T47D (cell line): ENCODE measurements around the gene CDC14B.
A peak's percentile ranks its signal among the peaks of the same experiment; 100 is the strongest.
"Not testable (repeated sequence)": the region's sequence is repeated elsewhere in the genome, so short reads cannot be mapped to it uniquely, and the experiment has no call there.

ENCODE experiments used
- DNase-seq, 2 experiments: peaks; one replicate each; pipeline versions ENCODE4 v3.0.0 to v3.0.0-alpha.2; 2011 to 2012; ENCODE audit warnings: low read depth in 1 of 2, low spot score in 1 of 2
- JUND ChIP-seq: IDR thresholded peaks from 2 replicates; pipeline ENCODE4 v1.6.1; 2012; ENCODE audit warnings: low read depth
- in situ Hi-C: cut with HindIII; loops from 2 replicates; pipeline ENCODE4 v1.10.0; 2016; ENCODE audit warnings: low sequenced_read_pairs, low pct_unique_long_range_greater_than_20kb

The CDC14B gene

DNA sequence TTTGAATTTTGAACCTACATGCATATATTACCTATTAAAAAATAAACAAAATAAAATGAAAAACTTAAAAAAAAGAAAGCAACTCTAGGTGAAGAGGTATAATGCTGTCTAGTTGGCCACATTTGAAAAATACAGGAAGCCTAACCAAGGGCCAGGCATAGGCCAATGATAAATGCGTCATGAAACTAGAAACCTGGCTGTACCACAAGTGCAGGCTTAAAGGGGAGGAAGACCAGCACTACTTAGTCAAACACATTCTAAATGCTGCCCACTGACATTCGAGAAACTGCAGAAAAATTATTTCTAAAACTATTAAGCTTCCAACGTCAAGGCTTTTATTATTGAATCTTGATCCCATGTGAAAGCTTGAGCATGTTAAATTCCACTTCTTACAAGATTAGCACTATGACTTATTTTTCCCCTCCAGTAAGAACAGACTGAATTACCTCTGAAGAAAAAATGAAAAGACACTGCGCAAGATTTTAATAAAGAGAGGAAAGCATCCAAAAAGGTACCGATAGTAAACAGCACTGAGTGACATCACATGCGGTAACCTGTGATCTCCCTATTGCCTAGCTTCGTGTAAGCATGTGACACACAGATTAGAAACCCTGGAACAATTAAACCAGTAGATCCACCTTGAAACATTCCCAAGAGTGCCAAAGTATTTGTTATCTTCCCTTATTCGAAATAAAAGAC, 16.2 kb downstream of the CDC14B start:
- in situ Hi-C loops = no loop called here
- no peak for DNase-seq
- TF ChIP-seq JUND = no peak

DNA sequence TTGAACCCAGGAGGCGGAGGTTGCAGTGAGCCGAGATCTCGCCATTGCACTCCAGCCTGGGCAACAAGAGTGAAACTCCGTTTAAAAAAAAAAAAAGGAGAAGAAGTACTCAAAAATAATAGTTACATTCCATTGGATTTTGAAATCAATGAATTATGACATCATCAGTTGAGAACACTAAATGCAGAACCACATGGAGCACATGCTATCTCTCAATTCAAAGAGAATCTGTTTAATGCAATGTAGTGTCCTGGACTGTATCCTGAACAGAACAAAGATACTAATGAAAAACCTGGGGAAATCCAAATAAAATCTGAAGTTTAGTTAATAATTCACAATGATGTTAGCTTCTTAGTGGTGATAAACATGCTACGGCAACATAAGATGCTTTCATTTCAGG, 20.3 kb downstream of the CDC14B start:
- no peak for DNase-seq
- in situ Hi-C loops = no loop called here
- TF ChIP-seq JUND = no peak

DNA sequence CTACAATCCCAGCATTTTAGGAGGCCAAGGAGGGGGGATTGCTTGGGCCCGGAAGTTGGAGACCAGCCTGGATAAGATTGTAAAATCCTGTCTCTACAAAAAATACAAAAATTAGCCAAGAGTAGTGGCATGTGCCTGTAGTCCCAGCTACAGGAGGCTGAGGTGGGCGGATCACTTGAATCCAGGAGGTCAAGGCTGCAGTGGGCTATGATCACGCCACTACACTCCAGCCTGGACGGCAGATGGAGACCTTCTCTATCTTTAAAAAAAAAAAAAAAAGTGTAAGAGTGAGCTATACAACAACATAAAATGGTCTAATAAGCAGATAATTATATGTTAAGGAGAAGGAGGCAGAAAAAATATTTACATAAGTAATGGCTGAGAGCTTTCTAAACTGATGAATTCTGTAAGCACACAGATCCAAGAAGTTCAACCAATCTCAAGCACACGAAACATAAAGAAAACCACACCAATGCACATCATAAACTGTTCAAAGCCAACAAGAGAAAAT, 23.0 kb downstream of the CDC14B start:
- no peak for DNase-seq
- in situ Hi-C loops = no loop called here
- TF ChIP-seq JUND = no peak

DNA sequence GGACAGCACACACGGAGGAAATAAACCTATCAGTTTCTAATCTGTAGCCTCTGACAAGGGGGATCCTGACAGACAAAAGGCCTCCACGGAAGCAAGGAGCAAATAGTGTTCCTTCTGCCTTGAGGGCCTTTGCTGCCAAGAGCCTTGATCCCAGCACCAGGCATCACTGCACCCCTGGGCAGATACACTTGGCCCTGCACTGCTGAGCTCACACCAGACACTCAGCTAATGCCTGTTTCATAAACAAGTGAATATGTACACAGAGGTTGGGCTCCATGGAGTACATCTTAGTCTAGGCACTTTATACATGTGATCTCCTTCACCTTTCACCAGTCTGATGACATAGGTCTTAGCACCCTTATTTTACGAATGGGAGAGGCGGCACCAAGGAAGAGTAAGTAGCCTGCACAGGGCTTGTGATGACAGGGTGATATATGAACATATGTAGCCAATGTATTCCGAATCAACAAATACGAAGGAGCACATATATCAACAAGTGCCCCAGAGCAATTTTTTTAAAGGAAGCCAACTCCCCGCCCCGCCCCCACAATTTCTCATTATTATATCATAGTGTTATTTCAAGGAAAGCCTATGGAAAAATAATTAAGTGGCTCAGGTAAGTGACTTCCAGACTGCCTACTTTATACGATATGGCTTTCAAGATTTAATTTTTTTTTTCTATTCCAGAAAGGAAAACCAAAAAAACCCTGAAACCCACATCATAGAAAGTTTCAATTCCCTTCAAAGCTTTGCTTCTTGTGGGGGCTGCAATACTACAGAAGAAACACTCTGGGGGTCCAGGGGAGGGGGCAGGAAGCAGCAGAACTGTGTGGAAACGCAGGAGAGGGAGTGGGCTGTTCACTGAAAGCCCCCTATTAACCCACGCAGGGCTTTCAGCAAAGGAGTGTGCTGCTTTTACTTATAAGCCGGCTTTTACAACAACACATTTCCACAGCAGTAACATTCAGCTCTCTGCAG, 32.0 kb downstream of the CDC14B start:
- no peak for DNase-seq
- no peak for TF ChIP-seq JUND
- in situ Hi-C loops = no loop called here

DNA sequence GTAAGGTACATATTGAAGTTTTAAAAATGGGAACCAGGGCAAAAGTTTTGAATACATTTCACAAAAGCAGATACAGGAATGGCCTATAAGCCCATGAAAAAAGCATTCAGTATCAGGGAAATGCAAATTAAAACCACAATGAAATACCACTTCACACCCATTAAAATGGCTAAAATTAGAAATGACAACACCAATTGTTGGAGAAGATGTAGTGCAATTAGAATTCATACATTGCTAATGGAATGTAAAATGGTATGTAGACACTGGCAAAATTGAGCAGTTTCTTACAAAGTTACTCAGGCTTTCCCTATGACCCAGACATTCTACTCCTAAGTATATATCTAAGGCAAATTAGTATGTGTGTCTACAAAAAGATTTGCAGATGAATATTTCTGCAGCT, 34.2 kb downstream of the CDC14B start:
- DNase-seq = no peak
- in situ Hi-C loops = no loop called here
- TF ChIP-seq JUND = no peak

DNA sequence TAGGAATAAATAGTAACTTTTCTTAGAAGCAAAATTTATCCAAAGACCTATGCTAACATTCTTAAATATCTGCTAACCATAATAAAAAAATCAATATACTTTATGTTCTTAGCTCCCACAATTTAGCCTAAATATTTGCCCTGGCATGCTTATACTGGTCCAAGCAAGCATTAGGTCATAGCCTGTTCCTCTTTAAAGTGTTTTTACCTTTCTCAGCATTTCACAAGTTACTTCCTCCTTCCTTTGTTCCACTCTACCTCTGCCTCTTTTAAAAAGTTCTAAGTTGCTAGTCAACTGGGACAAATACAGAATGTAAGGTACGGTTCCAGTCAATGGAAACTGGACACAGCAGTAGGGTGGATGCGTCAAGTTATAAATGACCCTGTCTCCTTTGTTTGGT, 37.4 kb downstream of the CDC14B start:
- DNase-seq, in situ Hi-C loops: not testable (repeated sequence)

DNA sequence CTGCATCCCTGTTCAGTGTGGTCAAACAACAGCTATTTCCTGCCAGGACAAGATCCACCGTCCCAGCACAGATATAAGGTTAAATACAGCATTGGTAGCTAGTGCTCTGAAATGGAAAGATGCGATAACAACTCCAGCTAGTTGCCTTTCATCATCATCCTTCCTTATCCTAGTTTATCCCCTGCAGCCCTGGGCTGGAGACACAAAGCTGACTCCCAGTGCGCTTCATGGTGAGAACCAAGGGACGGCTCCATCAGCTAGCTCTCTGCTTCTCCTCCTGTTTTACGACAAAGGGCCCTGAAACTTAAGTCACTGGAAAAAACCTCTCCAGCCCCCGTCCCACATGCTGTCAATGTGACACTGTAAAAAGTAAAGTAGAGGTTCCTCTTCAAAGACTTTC, 37.9 kb downstream of the CDC14B start:
- TF ChIP-seq JUND = no peak
- in situ Hi-C loops = no loop called here
- no peak for DNase-seq

DNA sequence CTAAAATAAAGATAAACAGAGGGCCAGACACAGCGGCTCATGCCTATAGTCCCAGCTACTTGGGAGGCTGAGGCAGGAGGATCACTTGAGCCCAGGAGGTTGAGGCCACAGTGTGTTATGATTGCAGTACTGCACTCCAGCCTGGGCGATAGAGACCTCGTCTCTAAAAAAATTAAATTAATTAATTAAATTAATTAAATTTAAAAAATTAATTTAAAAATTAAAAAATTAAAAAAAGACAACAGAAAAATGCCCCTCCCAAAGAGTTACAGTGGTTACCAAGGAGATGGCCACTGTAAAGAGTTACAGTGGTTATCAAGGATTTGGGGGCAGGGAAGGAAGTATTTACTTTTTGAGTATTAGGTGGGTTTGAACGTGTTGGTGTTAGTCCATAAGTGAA, 38.3 kb downstream of the CDC14B start:
- in situ Hi-C loops = no loop called here
- TF ChIP-seq JUND = no peak
- DNase-seq = no peak

DNA sequence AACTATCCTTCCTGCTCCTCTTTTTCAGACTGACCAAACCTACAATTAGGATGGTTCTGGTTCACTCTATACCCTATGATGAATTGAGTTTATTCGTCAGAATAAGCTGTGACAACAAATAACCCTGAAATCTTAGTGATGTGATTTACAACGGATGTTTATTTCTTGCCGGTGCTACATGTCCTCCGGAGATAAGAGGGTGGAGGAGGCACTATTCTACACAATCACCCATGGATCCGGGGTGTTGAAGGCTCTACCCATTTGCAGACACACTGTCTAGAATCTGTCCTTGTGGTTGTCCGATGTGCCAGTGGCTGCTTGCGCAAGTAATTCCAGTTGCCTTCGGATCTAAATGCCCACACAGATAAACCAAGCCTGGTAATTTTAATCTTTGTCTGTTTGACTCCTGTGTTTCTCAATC, 44.7 kb downstream of the CDC14B start:
- in situ Hi-C loops = no loop called here
- TF ChIP-seq JUND = no peak
- no peak for DNase-seq

DNA sequence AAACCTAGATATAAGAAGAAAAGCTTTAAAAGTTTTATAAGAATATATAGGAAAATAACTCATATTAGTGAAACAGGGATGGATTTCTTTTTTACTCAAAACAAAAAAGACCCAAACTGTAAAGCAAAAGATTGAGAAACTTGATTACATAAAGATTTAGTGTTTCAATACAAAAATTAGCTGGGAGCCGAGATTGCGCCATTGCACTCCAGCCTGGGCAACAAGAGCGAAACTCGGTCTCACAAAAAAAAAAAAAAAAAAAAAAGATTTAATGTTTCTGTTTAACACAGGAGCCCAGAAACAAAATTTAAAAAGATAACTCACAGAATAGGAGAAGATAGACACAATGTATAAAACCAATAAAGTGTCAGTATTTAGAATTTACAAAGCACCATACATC, 45.2 kb downstream of the CDC14B start:
- no peak for DNase-seq
- in situ Hi-C loops = no loop called here
- TF ChIP-seq JUND = no peak

DNA sequence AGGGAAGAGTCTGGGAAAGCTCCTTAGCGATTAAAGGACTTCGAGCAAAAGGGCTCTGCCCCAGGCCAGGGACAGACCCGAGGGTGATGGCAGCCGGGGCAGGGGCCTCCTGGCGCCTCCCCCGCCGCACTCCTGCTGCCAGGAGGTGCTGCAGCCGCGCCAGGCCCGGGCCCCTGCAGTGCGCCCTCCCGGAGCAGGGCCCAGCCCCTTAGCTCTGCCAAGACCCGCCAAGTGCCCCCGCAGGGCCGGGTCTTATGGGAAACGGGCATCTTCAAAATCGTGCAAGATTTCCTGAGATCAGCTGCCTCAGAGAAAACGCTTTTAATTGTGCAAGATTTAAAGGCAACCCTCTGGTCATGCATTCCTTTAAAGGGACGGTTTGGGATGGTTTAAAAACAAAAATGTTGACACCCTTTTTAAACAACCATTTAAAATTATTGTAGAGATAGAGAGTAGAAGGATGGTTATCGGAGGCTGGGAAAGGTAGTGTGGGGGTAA, 52.4 kb downstream of the CDC14B start:
- TF ChIP-seq JUND = no peak
- in situ Hi-C loops = no loop called here
- DNase-seq = no peak

DNA sequence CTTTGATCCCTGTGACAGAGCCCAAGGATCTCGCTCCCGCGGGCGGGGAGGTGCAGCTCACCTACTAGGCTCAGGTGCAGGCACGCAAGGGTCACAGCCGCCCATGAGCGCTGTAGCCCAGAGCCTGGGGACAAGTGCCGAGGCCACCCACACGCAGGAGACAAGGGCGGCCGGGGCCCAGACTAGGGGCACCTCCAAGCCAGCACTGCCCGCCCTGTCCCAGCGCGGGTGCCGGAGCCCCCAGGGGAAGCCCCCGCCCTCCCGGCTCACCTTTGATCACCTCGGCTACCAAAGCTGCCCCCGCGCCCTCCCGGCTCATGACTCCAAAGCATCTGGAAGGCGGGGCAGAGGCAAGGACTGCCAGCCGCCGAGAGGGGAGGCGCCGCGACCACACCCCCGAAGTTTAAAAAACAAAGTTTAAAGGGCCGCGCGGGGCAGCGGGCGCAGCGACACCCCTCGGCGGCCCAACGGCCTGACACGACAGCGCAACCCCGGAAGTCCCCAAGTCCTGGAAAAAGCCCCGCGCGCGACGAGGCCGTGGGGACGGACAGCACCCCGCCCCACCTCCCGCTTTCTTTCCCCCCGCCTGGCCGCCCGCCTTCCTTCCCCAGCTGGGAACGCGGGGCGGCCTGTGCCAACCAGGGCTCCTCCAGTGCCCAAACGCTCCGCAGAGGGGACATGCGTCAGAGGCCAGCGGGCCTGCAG, 53.0 kb downstream of the CDC14B start:
- in situ Hi-C loops = no loop called here
- DNase-seq = peak; percentile 68
- TF ChIP-seq JUND = no peak
